Ramos (cell line): ENCODE results near the gene TNC.

Experiments
- in situ Hi-C: fragments of 300-500 bp; cut with MboI; formaldehyde crosslinking; loops from one replicate; pipeline ENCODE4 v1.14.3; 2022; ENCODE audit warnings: low sequenced_read_pairs; ENCODE audit not compliant: unreplicated experiment

The TNC gene

GRCh38 chr9:114988962-114989599, 128.9 kb downstream of the TNC start:
- in situ Hi-C loops, result no loop called here

GRCh38 chr9:114987116-114987515, 130.8 kb downstream of the TNC start:
- in situ Hi-C loops, result no loop called here

DNA sequence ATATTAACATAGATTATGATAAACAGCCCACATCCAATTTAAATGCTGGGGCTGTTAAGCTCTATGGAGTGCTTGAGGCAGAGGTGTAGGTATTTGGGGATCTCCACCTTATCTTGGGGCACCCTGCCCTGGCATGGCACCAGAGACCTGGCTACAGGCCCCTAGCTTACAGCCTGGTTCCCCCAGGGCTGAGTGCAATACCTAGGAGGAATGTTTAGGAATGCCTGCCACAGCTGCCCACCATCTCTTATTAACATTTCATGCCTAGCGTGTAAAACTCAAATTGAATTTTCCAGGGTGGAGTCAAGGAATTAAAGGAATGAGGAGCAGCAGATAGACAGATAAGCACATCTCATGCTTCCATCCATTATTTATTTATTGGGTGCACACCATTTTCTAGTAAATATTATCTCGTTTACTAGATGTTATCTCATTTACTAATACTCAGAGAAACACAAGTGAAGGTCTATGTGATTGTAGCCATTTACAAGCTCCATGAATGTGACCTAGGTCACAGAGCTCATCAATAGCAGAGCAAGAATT, 131.9 kb downstream of the TNC start:
- in situ Hi-C loops, result no loop called here

GRCh38 chr9:114981063-114981462, 136.9 kb downstream of the TNC start:
- in situ Hi-C loops, result no loop called here

- in situ Hi-C loops, result no loop called here
Measured at GRCh38 chr9:114973216-114973615, 144.7 kb downstream of the TNC start.

- in situ Hi-C loops, result no loop called here
Measured at GRCh38 chr9:114972510-114973136, 145.3 kb downstream of the TNC start.
